GM21515 (cell line): Measurements from ENCODE around the gene APOA4.
"Not testable (repeated sequence)": the region's sequence is repeated elsewhere in the genome, so short reads cannot be mapped to it uniquely, and the experiment has no call there.

Experiments used
- ATAC-seq: cut with Tn5 transposase; IDR thresholded peaks from one replicate; pipeline ENCODE4 v1.9.1; 2021; ENCODE audit not compliant: unreplicated experiment

APOA4 gene

DNA sequence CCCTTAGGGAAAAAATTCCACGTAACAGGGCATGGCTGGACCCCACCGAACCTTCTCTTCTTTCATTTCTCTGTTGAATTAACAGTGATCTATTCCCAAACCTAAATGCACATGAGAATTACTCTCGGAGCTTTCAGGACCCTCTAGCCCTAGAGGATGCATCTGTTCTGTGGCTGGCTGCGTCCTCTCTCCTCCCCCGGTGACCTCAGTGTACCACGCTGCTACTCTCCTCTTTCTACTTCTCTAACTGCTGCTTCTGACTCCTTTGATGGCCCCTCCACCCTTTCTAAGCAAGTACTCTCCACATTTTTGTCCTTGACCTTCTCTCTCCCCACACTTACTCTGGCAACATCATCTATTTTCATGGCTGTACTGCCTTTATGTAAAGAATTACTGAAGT is 26.4 kb upstream of the APOA4 start:
- ATAC-seq = no peak

DNA sequence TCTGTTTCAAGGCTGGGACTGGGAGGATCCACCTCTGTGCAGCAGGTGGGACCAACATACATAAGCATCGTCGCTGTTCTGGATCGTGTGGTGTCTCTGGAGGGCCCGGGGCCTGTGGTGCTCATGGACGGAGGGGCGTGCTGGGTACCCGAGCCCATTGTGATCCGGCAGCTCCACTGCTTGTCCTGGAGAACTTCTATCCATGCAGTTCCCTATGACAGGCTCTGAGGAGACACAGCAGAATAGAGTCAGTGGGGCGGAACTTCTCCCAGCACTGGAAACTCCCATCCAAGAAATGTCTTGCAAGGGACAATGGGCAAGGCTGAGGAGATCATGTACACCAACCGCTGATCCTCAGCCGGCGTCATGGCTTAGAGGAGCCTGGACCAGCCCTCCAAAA is 26.0 kb upstream of the APOA4 start:
- ATAC-seq = no peak

DNA sequence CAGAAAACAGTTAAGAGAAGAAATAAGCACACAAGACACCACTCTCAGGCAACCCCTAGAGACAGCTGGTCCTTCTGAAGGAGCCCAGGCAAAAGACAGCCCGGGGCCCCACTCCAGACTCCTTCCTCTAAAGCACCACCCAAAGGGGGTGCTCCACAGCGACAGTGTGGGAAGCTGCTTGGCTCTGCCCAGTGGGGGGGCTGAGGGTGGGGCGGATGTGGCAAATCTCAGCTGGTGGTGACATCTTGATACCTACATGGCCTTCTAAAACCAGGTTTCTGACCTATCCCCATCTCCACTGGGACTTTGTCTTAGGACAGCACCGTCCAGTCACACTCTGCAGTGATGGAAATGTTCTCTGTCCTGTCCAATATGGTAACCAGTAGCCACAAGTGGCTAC is 24.5 kb upstream of the APOA4 start:
- ATAC-seq = no peak

DNA sequence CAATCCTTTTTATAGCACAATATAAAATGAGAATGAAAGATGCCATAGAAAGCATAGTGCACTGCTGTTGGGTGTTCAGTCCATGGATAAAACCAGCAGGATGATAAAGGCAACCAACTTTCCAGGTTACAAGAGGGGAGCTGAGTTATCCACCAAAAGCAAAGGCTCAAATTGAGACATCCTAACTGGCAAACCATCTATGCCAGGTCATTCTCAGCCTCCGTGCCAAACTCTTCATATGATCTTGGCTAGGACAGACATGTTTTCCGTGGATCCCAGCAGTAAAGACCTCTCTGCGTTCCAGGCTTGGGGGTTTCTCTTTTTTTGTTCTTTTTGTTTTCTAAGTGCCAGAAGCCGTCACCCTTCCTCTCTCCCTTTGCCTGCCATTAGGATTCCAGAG is 21.6 kb upstream of the APOA4 start:
- ATAC-seq = no peak

DNA sequence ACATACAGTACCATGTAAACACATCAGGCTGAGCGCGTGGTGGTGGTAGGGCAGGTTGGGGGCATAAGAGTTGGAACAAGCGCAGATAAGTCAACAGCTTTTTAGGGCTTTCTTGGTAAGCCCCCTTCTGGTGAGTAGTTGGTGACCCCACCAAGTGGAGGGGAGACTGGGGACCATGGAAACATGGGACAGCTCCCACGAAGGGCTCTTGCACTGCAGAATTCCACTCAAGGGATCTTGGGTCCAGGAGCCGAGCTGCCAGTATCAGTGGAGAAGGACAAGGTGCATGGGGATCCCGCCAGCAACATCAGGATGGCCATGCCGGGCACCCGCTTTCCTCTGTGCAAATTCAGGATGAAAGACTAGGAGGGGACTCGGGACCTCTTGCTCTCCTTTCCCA is 20.6 kb upstream of the APOA4 start:
- no peak for ATAC-seq

DNA sequence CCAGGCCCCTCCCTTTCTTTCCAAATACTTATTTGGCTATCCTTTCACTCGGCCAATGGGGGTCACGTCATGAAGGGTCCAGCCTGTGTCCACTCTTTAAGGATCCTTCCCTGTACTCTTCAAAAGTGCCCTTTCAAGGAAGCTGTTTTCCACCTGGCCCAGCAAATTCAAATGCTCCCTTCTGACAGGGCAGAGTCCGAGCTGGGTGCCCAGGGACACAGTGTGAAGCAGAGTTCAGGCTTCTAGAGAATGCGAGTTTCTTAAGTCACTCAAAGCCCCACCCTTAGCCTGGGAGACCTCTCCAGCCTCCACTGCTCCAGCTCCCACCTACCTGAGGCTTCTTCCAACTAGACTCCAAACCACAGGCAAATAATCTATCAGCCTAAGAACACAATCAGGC is 19.8 kb upstream of the APOA4 start:
- ATAC-seq = no peak

DNA sequence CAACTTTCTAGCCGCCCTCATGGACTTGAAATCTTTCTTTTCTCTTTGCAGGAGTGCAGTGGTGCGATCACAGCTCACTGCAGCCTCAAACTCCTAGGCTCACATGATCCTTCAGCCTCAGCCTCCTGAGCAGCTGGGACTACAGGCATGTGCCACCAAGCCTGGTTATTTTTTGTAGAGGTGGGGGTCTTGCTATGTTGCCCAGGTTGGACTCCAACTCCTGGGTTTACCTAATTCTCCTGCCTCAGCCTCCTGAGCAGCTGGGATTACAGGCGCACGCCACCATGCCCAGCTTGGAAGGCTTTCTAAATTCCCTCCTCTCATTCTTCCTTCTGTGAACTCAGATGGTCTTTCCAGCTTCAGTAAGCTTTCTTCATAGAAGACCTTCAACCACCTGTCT is 19.0 kb upstream of the APOA4 start:
- no peak for ATAC-seq

DNA sequence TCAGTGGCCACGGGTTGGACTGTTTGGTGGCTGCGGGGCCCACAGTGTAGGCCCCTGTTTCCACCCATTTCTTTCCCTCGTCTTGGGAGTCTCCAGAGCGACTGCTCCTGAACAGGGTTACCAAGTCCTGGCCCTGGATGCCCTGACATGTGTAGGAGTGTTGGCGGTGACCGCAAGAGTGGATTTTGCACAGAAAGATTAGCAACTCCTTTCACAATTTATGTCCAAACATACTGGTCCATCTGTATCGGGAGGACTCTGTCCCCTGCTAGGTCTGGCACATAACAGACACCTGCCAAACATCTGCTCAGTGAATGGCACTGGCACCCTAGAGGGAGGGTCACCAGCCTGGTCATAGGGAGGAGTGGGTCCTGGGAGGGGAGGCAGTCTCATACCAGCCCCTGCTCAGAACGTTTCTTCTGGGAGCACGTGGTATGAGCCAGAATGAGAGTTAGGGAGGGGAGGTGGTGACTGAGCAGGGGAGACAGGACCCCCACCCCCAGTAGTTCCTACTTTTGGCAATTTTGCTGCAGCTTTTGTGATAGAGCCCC is 17.7 kb upstream of the APOA4 start:
- no peak for ATAC-seq

DNA sequence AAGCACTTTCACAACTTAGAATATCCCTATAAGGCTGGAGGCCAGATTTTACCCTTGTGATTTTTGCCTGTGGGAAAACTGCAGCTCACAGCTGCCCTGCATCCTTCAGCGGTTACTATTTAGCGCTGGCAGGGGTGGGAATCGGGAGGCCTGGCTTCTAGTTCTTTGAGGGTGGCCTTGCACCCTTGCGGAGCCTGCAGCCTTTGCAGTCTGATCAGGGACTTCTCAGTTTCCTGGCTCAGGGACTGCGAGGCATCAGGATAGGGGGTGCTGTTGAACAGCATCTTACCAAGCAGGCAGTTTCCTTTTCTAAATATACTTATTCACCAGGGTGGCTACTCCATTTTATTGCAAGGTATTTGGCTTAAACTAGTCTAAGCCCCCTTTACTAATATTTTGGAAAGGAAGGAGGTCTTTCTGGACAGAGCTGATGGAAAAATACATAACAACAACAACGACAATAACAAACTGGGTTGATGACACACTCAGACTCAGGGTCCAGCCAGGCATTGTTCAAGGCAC is 17.2 kb upstream of the APOA4 start:
- no peak for ATAC-seq

DNA sequence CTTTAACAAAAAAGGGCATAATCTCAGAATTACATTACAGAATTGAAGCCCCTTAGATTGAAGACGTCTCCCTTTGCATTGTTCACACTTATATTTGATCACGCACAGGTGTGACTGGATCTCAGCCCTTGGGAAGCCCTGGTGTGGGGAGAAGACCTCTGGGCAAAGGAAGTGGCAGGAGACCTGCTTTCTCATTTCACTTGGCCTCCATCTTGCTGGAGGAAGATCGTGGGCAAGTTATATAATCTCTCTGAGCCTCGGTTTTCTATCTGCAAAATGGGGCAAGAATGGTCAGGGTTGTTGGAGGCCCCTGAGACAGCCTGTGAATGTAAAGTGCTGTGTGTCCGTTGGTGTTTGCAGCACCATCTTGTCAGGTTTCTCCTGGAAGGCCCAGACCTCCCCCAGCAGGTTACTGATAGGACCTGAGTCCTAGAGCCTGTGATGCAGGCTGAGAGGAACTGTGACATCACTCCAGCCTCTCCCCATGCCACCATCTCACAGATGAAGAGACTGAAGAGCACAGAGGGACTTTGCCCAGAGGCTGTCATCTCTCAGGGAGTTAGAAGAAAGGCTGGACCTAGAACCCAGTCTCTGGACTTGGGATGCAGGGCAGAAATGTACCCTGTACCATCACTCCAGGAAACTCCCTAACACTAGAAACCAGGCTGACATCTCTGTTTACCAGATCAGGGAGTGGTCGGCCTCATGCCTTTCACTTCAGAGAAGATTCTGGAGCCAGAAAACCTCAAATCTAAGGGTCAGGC is 15.4 kb upstream of the APOA4 start:
- no peak for ATAC-seq

DNA sequence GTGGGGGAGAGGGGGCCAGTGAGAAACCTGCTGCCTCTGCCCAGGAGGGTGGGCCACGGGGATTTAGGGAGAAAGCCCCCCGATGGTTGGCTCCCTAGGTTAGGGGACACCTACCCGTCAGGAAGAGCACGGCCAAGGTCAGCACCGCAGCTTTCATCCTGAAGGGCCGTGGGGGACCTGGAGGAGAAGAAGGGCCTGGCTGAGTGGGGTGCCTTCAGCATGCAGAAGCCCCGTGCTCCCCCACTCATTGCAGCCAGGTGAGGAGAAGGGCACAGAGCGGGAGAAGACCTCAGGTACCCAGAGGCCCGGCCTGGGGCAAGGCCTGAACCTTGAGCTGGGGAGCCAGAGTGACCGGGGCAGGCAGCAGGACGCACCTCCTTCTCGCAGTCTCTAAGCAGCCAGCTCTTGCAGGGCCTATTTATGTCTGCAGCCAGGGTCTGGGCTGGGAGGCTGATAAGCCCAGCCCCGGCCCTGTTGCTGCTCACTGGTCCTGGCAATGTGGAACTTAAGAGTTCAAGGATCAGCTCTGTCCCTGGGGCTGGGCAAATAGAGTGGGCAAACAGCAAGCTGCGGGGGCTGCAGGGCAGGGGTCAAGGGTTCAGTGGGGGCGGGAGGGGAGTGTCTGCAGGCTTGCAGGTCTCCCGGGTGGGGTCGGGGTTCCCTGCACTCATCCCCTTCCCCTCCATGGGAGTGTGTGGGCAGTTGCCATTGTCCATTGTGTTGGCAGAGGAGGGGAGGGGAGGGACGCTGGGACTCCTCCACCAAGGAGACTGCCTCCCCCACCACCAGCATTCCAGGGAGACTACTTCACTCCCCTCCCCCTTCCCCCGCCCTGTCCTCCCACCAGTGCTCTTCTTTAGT is 14.4 kb upstream of the APOA4 start, which contains the start of gene APOA1:
APOA1 (minus strand) TSS at position 392 of the 861 bp plus-strand sequence; CDS start at position 157, 235 bp downstream.
- ATAC-seq = no peak

DNA sequence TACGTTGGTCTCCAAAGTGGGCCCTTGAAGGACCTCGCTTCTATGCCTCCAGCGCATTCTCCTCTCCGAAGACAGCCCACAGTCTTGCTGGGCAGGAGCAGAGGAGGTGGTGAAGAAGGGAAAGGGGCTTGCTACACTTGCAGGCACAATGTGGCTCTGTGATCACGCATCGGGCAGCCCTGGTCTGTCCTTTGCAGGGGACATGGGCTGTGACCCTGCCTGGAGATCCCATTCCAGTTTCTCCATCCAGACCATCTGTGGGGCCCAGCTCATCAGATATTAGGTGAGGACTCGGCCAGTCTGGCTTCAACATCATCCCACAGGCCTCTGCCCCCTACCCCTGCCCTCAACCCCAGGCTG is 13.5 kb upstream of the APOA4 start:
- ATAC-seq = no peak

DNA sequence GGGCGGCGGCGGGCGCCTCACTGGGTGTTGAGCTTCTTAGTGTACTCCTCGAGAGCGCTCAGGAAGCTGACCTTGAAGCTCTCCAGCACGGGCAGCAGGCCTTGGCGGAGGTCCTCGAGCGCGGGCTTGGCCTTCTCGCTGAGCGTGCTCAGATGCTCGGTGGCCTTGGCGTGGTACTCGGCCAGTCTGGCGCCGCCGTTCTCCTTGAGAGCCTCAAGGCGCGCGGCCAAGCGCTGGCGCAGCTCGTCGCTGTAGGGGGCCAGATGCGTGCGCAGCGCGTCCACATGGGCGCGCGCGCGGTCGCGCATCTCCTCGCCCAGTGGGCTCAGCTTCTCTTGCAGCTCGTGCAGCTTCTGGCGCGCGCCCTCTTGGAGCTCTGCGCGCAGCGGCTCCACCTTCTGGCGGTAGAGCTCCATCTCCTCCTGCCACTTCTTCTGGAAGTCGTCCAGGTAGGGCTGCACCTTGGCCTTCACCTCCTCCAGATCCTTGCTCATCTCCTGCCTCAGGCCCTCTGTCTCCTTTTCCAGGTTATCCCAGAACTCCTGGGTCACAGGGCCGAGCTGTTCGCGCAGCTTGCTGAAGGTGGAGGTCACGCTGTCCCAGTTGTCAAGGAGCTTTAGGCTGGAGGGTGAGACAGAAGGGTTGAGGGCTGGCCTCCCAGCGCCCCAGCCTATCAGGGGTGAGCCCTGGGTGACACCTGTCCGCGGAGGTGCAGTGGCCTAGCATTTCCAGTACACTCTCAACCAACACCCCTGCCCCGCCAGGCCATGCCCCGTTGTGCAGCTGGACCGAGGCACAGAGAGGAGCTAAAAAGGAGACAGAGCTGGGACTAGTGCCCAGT is 12.9 kb upstream of the APOA4 start:
- peak; percentile 84 for ATAC-seq

DNA sequence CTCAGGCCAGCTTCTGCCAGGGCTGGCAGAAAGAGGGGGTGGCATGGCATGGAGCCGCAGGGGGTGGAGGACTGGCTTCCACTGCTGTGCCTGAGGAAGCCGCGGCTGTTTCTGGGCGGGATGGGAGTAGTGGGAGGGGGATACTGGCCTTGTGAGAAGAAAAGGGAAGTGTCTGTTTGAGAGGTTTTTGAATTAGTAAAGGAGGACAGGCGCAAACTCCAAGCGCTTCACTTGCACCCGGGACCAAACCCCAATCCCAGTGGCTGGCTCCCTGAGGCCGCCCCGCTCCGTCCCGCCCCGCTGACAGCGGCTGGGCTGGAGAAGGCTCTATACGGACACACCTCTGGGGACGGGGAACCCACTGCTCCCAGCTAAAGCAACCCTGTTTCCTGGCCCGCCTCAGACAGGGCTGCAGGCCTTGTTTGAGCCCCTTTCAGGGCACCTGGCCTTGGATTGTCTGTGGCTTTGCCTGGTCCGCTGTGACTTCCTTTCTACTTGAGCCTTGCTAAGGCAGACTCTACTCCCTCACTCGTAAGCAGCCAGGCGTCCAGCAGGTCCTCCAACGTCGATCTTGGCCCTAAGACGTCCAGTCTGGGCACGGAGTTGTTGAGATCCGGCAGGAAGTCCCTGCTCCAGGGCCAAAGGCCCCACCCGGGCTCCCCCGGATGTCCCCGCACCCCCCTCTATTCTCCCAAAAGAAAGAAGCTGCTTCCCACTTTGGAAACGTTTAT is 12.1 kb upstream of the APOA4 start:
- no peak for ATAC-seq

DNA sequence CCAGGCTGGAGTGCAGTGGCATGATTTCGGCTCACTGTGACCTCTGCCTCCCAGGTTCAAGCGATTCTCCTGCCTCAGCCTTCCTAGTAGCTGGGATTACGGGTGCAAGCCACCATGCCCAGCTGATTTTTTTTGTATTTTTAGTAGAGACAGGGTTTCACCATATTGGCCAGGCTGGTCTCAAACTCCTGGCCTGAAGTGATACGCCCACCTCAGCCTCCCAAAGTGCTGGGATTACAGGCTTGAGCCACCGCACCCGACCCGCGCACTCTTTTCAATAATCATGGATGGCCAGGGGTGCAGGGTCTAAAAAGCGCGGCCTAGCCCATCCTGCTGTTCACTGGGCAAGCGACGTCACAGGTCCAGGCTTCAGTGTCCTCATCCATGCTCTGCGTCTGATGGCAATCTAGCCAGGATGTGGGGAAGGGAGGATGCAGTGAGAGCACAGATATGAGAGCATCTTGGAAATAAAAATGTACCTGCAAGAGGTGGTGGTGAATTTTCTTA is 11.5 kb upstream of the APOA4 start:
- not testable (repeated sequence) for ATAC-seq

DNA sequence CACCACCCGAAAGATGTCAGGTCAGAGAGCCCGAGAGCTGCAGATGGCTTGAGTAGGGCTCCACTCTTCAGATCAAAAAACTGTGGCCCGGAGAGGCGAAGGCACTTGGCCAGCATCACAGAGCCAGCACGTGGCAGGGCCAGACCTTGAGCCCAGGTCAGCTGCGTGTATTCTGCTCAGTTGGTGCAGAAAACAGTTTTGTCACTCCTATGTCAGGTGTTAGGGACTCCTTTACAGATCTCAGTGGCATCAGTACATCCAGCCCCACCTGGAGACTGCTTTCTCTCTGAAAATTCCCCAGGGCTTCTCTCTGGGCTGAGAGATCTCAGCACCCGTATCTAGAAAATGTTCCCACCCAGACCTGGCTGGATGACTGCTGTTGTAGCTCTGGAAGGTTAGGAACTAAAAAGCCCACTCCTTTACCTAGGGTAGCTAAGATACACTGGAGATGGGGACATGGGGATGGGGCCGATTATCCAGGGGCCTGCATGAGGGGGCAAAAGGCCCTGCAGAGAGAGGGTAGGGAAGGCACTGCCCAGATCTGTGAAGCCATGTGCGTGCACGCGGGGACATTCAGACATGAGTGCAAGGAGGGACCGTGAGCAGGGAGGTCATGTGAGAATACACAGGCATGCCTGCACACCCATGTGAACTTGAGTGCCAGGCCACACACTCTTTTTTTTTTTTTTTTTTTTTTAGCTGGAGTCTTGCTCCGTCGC is 10.9 kb upstream of the APOA4 start:
- ATAC-seq = no peak

DNA sequence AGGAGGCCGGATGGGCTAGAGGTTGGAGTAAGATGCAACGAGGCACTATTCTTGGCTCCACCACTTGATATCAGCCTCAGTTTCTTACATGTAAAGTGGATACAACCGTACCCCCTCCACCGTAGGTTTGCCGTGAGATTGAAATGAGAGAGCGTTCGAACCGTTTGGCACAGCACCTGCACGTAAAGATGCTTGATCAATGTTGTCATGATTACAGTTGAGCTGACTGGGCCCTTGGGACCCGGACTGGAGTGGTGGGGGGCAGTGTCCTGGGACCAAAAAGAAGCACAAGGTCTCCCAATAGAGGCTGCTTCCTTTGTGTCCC is 10.3 kb upstream of the APOA4 start:
- ATAC-seq = no peak

DNA sequence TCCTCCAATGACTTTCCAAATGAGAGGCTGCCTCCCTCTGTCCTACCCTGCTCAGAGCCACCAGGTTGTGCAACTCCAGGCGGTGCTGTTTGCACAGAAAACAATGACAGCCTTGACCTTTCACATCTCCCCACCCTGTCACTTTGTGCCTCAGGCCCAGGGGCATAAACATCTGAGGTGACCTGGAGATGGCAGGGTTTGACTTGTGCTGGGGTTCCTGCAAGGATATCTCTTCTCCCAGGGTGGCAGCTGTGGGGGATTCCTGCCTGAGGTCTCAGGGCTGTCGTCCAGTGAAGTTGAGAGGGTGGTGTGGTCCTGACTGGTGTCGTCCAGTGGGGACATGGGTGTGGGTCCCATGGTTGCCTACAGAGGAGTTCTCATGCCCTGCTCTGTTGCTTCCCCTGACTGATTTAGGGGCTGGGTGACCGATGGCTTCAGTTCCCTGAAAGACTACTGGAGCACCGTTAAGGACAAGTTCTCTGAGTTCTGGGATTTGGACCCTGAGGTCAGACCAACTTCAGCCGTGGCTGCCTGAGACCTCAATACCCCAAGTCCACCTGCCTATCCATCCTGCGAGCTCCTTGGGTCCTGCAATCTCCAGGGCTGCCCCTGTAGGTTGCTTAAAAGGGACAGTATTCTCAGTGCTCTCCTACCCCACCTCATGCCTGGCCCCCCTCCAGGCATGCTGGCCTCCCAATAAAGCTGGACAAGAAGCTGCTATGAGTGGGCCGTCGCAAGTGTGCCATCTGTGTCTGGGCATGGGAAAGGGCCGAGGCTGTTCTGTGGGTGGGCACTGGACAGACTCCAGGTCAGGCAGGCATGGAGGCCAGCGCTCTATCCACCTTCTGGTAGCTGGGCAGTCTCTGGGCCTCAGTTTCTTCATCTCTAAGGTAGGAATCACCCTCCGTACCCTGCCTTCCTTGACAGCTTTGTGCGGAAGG is 9.5 kb upstream of the APOA4 start:
- ATAC-seq = no peak
